ENCODE data around the gene DDX39B.

DNA sequence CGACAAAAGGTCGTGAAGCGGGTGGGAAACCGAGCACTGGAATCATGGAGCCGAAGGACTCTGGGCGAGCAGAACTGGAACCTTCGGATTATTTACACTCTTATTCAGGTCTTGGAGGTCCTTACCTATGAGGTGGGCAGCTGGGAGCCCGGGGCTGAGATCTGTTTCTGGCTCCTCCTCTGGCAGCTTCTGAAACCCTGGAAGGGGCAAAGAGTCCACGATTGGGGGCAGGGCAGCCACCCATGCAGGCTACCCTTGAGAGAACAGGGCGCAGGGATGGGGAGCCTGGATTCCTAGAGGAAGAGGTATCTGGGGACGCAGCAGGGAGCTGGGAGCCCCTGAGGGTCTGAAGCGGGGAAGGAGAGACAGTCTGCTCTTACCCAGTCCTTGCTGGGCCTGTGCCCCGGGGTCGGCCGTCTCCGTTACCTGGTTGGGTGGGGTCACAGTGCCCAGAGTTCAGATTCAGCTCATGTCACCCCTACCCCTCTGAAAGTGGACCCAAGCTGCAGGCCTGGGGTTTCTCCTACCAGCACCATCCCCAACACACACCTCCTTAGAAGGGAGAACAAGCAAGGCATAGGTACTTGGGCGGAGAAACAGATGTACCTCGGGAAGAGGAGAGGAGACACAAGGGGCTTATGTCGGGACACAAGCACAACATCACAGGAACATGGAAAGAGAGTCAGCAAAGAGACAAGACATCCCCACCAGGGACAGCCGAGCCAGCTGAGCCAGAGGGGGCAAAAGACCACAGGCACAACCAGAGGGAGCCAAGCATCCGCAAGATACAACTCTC, 39.8 kb upstream of the DDX39B start:
- TF ChIP-seq, protein P1, sequence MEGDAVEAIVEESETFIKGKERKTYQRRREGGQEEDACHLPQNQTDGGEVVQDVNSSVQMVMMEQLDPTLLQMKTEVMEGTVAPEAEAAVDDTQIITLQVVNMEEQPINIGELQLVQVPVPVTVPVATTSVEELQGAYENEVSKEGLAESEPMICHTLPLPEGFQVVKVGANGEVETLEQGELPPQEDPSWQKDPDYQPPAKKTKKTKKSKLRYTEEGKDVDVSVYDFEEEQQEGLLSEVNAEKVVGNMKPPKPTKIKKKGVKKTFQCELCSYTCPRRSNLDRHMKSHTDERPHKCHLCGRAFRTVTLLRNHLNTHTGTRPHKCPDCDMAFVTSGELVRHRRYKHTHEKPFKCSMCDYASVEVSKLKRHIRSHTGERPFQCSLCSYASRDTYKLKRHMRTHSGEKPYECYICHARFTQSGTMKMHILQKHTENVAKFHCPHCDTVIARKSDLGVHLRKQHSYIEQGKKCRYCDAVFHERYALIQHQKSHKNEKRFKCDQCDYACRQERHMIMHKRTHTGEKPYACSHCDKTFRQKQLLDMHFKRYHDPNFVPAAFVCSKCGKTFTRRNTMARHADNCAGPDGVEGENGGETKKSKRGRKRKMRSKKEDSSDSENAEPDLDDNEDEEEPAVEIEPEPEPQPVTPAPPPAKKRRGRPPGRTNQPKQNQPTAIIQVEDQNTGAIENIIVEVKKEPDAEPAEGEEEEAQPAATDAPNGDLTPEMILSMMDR (IDR thresholded peaks at IDR 0.05) = no peak
- no peak for TF ChIP-seq EP300 (IDR thresholded peaks at IDR 0.05)
